ENCODE results near the gene PPM1L.

DNA sequence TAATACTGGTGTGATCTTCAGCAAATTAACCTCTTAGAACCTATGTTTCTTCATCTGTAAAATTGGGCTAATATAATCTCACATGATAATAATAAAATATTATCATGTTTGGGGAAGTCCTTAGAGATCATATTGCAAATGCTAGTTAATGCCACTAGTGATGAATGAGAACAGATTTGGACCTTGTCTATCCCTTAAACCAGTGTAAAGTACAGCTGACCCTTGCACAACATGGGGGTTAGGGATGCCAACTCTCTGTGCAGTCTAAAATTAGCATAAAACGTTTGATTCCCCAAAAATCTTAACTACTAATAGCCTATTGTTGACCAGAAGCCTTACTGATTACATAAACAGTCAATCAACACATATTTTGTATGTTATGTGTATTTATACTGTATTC, 207.9 kb downstream of the PPM1L start:
- TF ChIP-seq, protein P1, sequence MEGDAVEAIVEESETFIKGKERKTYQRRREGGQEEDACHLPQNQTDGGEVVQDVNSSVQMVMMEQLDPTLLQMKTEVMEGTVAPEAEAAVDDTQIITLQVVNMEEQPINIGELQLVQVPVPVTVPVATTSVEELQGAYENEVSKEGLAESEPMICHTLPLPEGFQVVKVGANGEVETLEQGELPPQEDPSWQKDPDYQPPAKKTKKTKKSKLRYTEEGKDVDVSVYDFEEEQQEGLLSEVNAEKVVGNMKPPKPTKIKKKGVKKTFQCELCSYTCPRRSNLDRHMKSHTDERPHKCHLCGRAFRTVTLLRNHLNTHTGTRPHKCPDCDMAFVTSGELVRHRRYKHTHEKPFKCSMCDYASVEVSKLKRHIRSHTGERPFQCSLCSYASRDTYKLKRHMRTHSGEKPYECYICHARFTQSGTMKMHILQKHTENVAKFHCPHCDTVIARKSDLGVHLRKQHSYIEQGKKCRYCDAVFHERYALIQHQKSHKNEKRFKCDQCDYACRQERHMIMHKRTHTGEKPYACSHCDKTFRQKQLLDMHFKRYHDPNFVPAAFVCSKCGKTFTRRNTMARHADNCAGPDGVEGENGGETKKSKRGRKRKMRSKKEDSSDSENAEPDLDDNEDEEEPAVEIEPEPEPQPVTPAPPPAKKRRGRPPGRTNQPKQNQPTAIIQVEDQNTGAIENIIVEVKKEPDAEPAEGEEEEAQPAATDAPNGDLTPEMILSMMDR (conservative IDR thresholded peaks at IDR 0.05 in 1 of 2, IDR thresholded peaks at IDR 0.05 in 1 of 2; ENCODE audit: low read depth in 1 of 2, low read length in 2 of 2), result no peak
- TF ChIP-seq EZH2 (IDR thresholded peaks at IDR 0.05; ENCODE audit: low read length, missing control alignments), result no peak
